Breast epithelium (tissue), 4 donors: ENCODE measurements around the gene HSPB7. TPM values are rescaled to one million over a fixed set of nuclear protein-coding genes. Genes with fewer than 3 reads are reported as not detected.
A peak's percentile ranks its signal among the peaks of the same experiment; 100 is the strongest.
"Not testable (repeated sequence)": the region's sequence is repeated elsewhere in the genome, so short reads cannot be mapped to it uniquely, and the experiment has no call there.

Experiments used
- DNase-seq, 2 donors: peaks; one replicate each; pipeline ENCODE4 v3.0.0-alpha.2; 2019; ENCODE audit warnings: low spot score in 2 of 2
- H3K27ac ChIP-seq, 2 donors: fragments of 200-600 bp; sonication (generic) in 1 of 2; one replicate each; pipeline ENCODE4 v1.5.1; 2016 to 2019; ENCODE audit warnings: mild to moderate bottlenecking in 1 of 2
- H3K27me3 ChIP-seq, 2 donors: fragments of 200-600 bp; sonication (generic) in 1 of 2; one replicate each; pipeline versions ENCODE4 v1.5.1 to v1.6.0; 2017 to 2019; ENCODE audit warnings: control low read depth in 1 of 2, mild to moderate bottlenecking in 1 of 2
- H3K36me3 ChIP-seq: fragments of 200-600 bp; one replicate; pipeline ENCODE4 v1.5.1; 2019
- H3K4me1 ChIP-seq, 2 donors: fragments of 200-600 bp; sonication (generic); one replicate each; pipeline ENCODE4 v1.5.1; 2016 to 2019; ENCODE audit warnings: control low read depth in 1 of 2
- H3K4me3 ChIP-seq, 3 donors: fragments of 200-600 bp; sonication (generic); 1 replicate in 2 of 3; 2 replicates in 1 of 3; pipeline ENCODE4 v1.5.1; 2016 to 2019; ENCODE audit warnings: mild to moderate bottlenecking in 3 of 3, moderate library complexity in 2 of 3
- H3K9me3 ChIP-seq, 2 donors: fragments of 200-600 bp; sonication (generic) in 1 of 2; one replicate each; pipeline ENCODE4 v1.5.1; 2016 to 2019; ENCODE audit warnings: control low read depth in 1 of 2
- POLR2A ChIP-seq: fragments of 450-650 bp; IDR thresholded peaks from one replicate; pipeline ENCODE4 v1.6.1; 2016; ENCODE audit warnings: antibody characterized with exemption, mild to moderate bottlenecking, moderate library complexity
- POLR2AphosphoS5 ChIP-seq, 3 donors: sonication (generic); formaldehyde crosslinking; IDR thresholded peaks; one replicate each; pipeline ENCODE4 v1.6.1; 2017; ENCODE audit warnings: antibody characterized with exemption in 3 of 3
- intact Hi-C: fragments of 100-400 bp; cut with DNase I; formaldehyde crosslinking; loops from one replicate; pipeline ENCODE4 v1.15.1; 2023; ENCODE audit warnings: low total_unique reads
- total RNA-seq, 3 donors: library from RNA; depleted of rRNA; stranded (reverse); fragments of >200 nt; gene quantifications; one replicate each; pipeline ENCODE4 v1.1.0, GENCODE V29; 2016
- TF ChIP-seq, protein P1 (sequence below), 3 donors: fragments of 450-650 bp; IDR thresholded peaks; one replicate each; pipeline ENCODE4 v1.5.1; 2016 to 2017; ENCODE audit warnings: antibody characterized with exemption in 3 of 3, mild to moderate bottlenecking in 3 of 3, moderate library complexity in 3 of 3

Gene HSPB7
- total RNA-seq, 3 donors from 2014 or later, result 8.8 to 183 (median 19.0) TPM

DNA sequence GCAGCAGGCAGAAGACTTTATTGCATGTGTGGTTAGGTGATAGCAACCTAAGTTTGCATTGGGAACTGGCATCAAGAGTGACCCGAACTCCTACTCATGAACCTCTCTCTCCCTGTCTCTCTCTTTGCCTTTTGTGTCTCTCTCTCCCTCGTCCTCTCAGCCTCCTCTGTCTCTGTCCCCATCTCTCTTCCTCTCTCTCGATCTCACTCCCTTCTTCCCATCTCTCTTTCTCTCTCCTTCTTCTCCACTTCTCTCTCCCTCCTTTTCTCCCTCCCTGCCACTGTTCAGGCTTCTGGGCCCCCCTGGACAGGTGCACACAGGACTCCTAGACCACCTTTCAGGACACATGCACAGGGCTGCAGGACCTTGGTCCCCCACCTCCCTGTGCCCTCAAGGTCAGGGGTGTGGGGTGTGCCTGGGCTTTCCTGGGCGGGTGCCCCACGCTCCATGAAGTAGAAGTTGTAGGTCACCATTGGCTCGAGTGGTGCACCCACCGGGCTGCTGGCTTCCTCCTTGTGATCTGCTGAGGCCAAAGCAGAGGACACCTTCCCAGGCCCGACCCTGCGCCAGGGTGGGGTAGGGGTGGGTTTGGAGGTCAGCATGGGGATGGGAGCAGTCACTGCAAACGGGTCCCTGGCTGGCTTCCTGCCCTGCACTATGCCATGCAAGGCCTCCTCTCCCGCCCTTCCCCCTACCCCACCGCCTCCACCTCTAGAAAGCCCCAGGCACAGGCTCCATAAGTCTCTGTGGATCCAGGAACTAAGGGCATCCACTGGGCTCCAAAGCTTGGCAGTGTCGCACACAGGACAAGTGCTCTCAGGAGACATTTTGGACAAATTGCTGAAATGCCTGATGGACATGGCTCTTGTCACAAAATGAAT lies 28.7 kb downstream of the HSPB7 start:
- H3K9me3 ChIP-seq, result no peaks in the 10 kb centered on the region
- no peak overlapping the region for H3K4me3 ChIP-seq
- H3K4me1 ChIP-seq, result no peaks in the 10 kb centered on the region
- TF ChIP-seq, protein P1, sequence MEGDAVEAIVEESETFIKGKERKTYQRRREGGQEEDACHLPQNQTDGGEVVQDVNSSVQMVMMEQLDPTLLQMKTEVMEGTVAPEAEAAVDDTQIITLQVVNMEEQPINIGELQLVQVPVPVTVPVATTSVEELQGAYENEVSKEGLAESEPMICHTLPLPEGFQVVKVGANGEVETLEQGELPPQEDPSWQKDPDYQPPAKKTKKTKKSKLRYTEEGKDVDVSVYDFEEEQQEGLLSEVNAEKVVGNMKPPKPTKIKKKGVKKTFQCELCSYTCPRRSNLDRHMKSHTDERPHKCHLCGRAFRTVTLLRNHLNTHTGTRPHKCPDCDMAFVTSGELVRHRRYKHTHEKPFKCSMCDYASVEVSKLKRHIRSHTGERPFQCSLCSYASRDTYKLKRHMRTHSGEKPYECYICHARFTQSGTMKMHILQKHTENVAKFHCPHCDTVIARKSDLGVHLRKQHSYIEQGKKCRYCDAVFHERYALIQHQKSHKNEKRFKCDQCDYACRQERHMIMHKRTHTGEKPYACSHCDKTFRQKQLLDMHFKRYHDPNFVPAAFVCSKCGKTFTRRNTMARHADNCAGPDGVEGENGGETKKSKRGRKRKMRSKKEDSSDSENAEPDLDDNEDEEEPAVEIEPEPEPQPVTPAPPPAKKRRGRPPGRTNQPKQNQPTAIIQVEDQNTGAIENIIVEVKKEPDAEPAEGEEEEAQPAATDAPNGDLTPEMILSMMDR (IDR thresholded peaks at IDR 0.05), result no peak
- TF ChIP-seq POLR2AphosphoS5 (IDR thresholded peaks at IDR 0.05), result no peak
- TF ChIP-seq POLR2A, result no peak
- no peaks in the 10 kb centered on the region for H3K27me3 ChIP-seq
- intact Hi-C loops, result no loop called here
- H3K36me3 ChIP-seq, result no peaks in the 10 kb centered on the region
- no peak for DNase-seq
- H3K27ac ChIP-seq, result no peak overlapping the region

DNA sequence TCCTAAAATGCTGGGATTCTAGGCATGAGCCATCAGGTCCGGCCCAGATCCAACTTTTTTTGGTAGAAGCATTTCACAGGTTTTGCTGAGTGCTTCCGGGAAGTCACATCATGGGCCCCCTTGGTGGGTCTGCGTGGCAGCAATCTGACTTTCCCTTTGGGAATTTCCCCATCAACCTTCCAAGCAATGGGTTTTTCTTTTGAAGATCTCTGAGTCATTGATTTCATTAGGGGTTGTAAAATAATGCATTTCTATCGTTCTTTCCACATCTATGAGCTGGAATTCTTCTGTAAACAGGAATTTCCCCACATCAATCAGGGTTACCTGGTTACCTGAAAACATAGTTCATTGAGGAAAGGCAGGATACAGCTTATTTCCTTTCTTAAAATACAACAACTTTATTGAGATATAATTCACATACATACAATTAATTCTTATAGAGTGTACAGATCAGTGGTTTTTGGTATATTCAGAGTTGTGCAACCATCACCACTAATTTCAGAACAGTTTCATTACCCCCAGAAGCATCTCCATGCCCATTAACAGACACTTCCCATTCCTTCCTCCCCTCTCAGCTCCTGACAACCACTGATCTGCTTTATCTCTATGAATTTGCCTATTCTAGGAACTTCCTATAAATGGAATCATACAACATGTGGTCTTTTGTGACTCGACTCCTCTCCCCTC lies 32.1 kb downstream of the HSPB7 start:
- TF ChIP-seq POLR2A (no peak), POLR2AphosphoS5 (IDR thresholded peaks at IDR 0.05) (no peak)
- TF ChIP-seq, protein P1 (IDR thresholded peaks at IDR 0.05), result no peak
- H3K4me1 ChIP-seq, result no peaks in the 10 kb centered on the region
- no peak overlapping the region for H3K27ac ChIP-seq
- no peak for DNase-seq
- intact Hi-C loops, result no loop called here
- peaks cover 0 to 8% of the 10 kb centered on the region in 2 donors for H3K9me3 ChIP-seq
- H3K36me3 ChIP-seq, result no peaks in the 10 kb centered on the region
- H3K4me3 ChIP-seq, result no peak overlapping the region
- no peaks in the 10 kb centered on the region for H3K27me3 ChIP-seq

- H3K27ac ChIP-seq, result peak overlapping the region in 1 of 2 donors; percentile 22
These were observed 34.6 kb downstream of the HSPB7 start for GRCh38 chr1:15983275-15983674.

GRCh38 chr1:15981679-15982078 lies 36.2 kb downstream of the HSPB7 start:
- Histone ChIP-seq H3K36me3 (no peaks in the 10 kb centered on the region), H3K4me1 (no peaks in the 10 kb centered on the region), H3K4me3 (no peak overlapping the region), H3K27ac (no peak overlapping the region), H3K9me3 (peaks cover 0 to 8% of the 10 kb centered on the region in 2 donors), H3K27me3 (no peaks in the 10 kb centered on the region)
- intact Hi-C loops, result no loop called here
- no peak for DNase-seq
- TF ChIP-seq POLR2AphosphoS5 (IDR thresholded peaks at IDR 0.05) (no peak), POLR2A (no peak)
- TF ChIP-seq, protein P1 (IDR thresholded peaks at IDR 0.05), result no peak

More at GRCh38 chr1:15983275-15983674, 34.6 kb downstream of the HSPB7 start:
- no peak overlapping the region for H3K4me3 ChIP-seq
- H3K36me3 ChIP-seq, result no peaks in the 10 kb centered on the region
- intact Hi-C loops, result no loop called here
- no peaks in the 10 kb centered on the region for H3K27me3 ChIP-seq
- H3K9me3 ChIP-seq, result peaks cover 0 to 8% of the 10 kb centered on the region in 2 donors
- no peaks in the 10 kb centered on the region for H3K4me1 ChIP-seq
- no peak for DNase-seq
- TF ChIP-seq POLR2A (no peak), POLR2AphosphoS5 (IDR thresholded peaks at IDR 0.05) (no peak)
- TF ChIP-seq, protein P1 (IDR thresholded peaks at IDR 0.05), result no peak

- H3K36me3 ChIP-seq, H3K9me3 ChIP-seq, H3K27ac ChIP-seq, H3K27me3 ChIP-seq, H3K4me3 ChIP-seq, DNase-seq, intact Hi-C loops, H3K4me1 ChIP-seq: not testable (repeated sequence)
These were observed 39.9 kb downstream of the HSPB7 start for GRCh38 chr1:15977947-15978346.
